OCI-LY3 (cell line): ENCODE data around the gene AGAP1.

Experiments used
- H2AFZ ChIP-seq: fragments of 200-600, 300-600 bp; shearing (Covaris generic); 2 replicates; pipeline ENCODE4 v1.6.0; 2014; ENCODE audit warnings: antibody characterized with exemption, low read depth, low read length
- H3K27ac ChIP-seq: fragments of 200-600, 300-600 bp; sonication (generic); 2 replicates; pipeline ENCODE4 v1.5.1; 2014; ENCODE audit warnings: mild to moderate bottlenecking, low read length, moderate library complexity, mixed read lengths
- H3K27me3 ChIP-seq: fragments of 200-600, 300-600 bp; sonication (generic); 2 replicates; pipeline ENCODE4 v1.6.1; 2014; ENCODE audit warnings: low read depth, low read length, mixed read lengths
- H3K36me3 ChIP-seq: fragments of 200-600, 300-600 bp; sonication (generic); replicated peaks from 2 replicates; pipeline ENCODE3; 2014; ENCODE audit warnings: low read depth, low read length, mixed read lengths
- H3K4me1 ChIP-seq: fragments of 300-600, 200-600 bp; sonication (generic); 2 replicates; pipeline ENCODE4 v1.6.1; 2014; ENCODE audit warnings: low read length, mixed read lengths
- H3K4me2 ChIP-seq: fragments of 200-600, 300-600 bp; sonication (generic); 2 replicates; pipeline ENCODE4 v1.6.1; 2014; ENCODE audit warnings: low read length, mixed read lengths
- H3K4me3 ChIP-seq: fragments of 300-600, 200-600 bp; sonication (generic); 2 replicates; pipeline ENCODE4 v1.5.1; 2014; ENCODE audit warnings: antibody characterized with exemption, mild to moderate bottlenecking, low read length, moderate library complexity
- H3K79me2 ChIP-seq: fragments of 300-600, 200-600 bp; shearing (Covaris generic); 2 replicates; pipeline ENCODE4 v1.6.1; 2014; ENCODE audit warnings: mild to moderate bottlenecking, low read length, mixed read lengths
- H3K9ac ChIP-seq: fragments of 300-600, 200-600 bp; shearing (Covaris generic); 2 replicates; pipeline ENCODE4 v1.6.0; 2014; ENCODE audit warnings: mild to moderate bottlenecking, low read length, moderate library complexity
- H3K9me3 ChIP-seq: fragments of 200-600, 300-600 bp; shearing (Covaris generic); 2 replicates; pipeline ENCODE4 v1.6.1; 2014; ENCODE audit warnings: low read length, mixed read lengths; ENCODE audit not compliant: insufficient read depth
- H4K20me1 ChIP-seq: fragments of 200-600, 300-600 bp; sonication (generic); 2 replicates; pipeline ENCODE4 v1.6.1; 2016; ENCODE audit warnings: low read length, mixed read lengths; ENCODE audit not compliant: insufficient read depth
- EZH2phosphoT487 ChIP-seq: fragments of 200-600 bp; shearing (Covaris generic); IDR thresholded peaks from 2 replicates; pipeline ENCODE4 v1.6.1; 2018; ENCODE audit warnings: antibody characterized with exemption, mixed run types, low read depth
- TF ChIP-seq, protein P1 (sequence below): fragments of 200-600, 300-600 bp; sonication (generic); IDR thresholded peaks from 2 replicates; pipeline ENCODE4 v1.5.1; 2014; ENCODE audit warnings: antibody characterized with exemption, low read length, low read depth

AGAP1 gene

DNA sequence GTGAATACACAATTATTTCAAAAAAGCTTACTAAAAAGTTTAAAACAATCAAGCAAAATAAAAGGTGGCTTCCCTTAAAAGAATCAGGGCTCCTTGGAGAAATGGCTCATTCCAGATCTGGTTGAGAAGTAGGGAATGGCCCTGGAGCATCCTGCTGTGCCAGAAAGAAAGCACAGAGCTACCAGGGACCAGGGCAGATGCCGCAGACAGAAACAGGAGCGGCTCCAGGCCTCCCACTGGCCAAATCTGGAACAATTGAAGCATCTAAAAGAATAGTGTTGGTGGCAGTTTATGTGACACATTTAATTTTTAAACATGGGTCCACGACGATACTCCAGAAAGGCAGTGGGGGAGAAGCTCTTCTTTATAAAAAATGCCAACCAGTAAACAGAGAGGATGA is 598.9 kb downstream of the AGAP1 start:
- Histone ChIP-seq H4K20me1 (no peaks in the 10 kb centered on the region), H3K4me3 (no peak overlapping the region), H3K36me3 (no peaks in the 10 kb centered on the region), H3K9me3 (no peaks in the 10 kb centered on the region), H3K9ac (no peak overlapping the region), H3K79me2 (no peaks in the 10 kb centered on the region), H3K4me1 (no peaks in the 10 kb centered on the region), H3K4me2 (no peak overlapping the region), H3K27me3 (no peaks in the 10 kb centered on the region), H2AFZ (no peak overlapping the region), H3K27ac (no peak overlapping the region)
- TF ChIP-seq, protein P1, sequence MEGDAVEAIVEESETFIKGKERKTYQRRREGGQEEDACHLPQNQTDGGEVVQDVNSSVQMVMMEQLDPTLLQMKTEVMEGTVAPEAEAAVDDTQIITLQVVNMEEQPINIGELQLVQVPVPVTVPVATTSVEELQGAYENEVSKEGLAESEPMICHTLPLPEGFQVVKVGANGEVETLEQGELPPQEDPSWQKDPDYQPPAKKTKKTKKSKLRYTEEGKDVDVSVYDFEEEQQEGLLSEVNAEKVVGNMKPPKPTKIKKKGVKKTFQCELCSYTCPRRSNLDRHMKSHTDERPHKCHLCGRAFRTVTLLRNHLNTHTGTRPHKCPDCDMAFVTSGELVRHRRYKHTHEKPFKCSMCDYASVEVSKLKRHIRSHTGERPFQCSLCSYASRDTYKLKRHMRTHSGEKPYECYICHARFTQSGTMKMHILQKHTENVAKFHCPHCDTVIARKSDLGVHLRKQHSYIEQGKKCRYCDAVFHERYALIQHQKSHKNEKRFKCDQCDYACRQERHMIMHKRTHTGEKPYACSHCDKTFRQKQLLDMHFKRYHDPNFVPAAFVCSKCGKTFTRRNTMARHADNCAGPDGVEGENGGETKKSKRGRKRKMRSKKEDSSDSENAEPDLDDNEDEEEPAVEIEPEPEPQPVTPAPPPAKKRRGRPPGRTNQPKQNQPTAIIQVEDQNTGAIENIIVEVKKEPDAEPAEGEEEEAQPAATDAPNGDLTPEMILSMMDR = no peak
- TF ChIP-seq EZH2phosphoT487 = no peak

DNA sequence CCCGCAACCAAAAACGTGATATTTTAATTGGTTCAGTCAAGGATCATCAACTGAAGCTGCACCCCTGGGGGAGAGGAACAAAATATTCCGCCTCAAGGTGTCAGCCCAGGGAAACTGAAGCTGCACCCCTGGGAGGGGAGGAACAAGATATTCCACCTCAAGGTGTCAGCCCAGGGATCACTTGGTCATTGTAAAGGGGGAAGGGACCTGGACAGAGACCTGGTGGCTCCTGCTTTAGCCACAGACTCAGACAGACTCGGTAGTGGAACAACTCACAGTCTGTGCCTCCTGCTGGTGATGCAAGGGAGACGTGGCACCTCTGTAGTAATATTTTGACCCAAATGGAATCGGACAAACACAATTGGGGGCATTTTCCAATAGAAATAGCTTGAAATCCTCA is 599.3 kb downstream of the AGAP1 start:
- Histone ChIP-seq H2AFZ (no peak overlapping the region), H3K36me3 (no peaks in the 10 kb centered on the region)

DNA sequence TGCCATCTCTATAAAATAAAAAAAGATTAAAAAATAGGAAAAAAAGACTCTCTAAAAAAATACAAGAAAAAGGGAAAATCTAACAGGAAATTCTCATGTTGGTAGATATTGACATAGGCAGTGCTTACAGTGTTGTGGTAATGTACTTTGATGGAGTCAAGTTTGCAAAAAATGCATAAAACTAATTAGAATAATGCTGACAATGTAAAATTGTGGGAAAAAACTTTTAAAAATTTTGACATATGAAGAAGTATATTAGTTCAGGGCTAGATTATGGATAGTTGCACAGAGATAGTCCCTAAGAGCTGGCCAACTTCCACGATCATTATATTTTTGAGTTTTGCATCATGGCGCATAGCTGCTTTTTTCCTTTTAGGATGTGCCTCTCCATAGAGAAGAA is 601.7 kb downstream of the AGAP1 start:
- Histone ChIP-seq H3K4me2 (no peak overlapping the region), H3K4me3 (no peak overlapping the region), H3K9ac (no peak overlapping the region), H4K20me1 (no peaks in the 10 kb centered on the region), H3K27ac (no peak overlapping the region), H3K27me3 (no peaks in the 10 kb centered on the region), H3K79me2 (no peaks in the 10 kb centered on the region), H3K9me3 (no peaks in the 10 kb centered on the region), H3K36me3 (no peaks in the 10 kb centered on the region), H3K4me1 (no peaks in the 10 kb centered on the region), H2AFZ (no peak overlapping the region)
- no peak for TF ChIP-seq EZH2phosphoT487
- TF ChIP-seq, protein P1 = no peak

More for the DNA sequence above, 599.3 kb downstream of the AGAP1 start:
- Histone ChIP-seq H3K4me1 (no peaks in the 10 kb centered on the region), H3K4me2 (no peak overlapping the region), H4K20me1 (no peaks in the 10 kb centered on the region), H3K79me2 (no peaks in the 10 kb centered on the region), H3K4me3 (no peak overlapping the region), H3K9ac (no peak overlapping the region), H3K27me3 (no peaks in the 10 kb centered on the region), H3K27ac (no peak overlapping the region), H3K9me3 (no peaks in the 10 kb centered on the region)
- no peak for TF ChIP-seq EZH2phosphoT487
- TF ChIP-seq, protein P1 = no peak

DNA sequence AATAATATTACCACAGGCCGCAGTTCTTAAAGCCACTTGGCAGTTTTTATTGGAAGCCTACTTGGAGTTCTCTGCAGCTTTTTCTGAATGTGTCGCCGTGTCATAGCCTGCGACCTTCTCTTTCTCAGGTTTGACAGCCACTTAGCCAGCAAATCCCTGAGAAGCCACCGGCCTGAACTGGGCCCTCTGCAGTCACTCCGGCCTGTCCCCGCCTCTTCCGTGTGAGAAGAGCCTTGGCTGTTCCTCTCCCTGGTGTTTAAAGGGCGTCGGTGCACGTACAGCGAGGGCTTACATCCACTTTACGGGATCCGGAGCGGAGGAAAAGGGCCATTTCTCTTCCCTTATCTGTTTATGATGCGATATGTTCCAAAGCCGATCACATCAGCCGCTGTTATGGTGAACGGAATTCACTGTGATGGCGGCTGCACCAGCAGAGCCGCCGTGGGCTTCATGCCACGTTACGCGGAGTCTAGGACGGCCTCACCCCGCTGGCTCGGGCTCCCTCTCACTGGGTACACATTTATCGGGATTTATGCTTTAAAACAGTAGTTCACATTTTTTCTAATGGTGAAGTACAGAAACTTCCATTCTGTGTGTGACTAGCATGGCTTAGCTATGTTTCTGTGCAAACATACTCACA is 607.6 kb downstream of the AGAP1 start:
- Histone ChIP-seq H3K9me3 (no peaks in the 10 kb centered on the region), H3K4me3 (no peak overlapping the region), H4K20me1 (no peaks in the 10 kb centered on the region), H3K27ac (no peak overlapping the region), H3K9ac (no peak overlapping the region), H3K4me2 (no peak overlapping the region), H3K36me3 (no peaks in the 10 kb centered on the region), H3K79me2 (no peaks in the 10 kb centered on the region), H3K4me1 (no peaks in the 10 kb centered on the region), H2AFZ (no peak overlapping the region), H3K27me3 (no peaks in the 10 kb centered on the region)
- no peak for TF ChIP-seq EZH2phosphoT487
- TF ChIP-seq, protein P1 = no peak
